ENCODE measurements around the gene MAPK4.

- TF ChIP-seq, protein P1, sequence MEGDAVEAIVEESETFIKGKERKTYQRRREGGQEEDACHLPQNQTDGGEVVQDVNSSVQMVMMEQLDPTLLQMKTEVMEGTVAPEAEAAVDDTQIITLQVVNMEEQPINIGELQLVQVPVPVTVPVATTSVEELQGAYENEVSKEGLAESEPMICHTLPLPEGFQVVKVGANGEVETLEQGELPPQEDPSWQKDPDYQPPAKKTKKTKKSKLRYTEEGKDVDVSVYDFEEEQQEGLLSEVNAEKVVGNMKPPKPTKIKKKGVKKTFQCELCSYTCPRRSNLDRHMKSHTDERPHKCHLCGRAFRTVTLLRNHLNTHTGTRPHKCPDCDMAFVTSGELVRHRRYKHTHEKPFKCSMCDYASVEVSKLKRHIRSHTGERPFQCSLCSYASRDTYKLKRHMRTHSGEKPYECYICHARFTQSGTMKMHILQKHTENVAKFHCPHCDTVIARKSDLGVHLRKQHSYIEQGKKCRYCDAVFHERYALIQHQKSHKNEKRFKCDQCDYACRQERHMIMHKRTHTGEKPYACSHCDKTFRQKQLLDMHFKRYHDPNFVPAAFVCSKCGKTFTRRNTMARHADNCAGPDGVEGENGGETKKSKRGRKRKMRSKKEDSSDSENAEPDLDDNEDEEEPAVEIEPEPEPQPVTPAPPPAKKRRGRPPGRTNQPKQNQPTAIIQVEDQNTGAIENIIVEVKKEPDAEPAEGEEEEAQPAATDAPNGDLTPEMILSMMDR (IDR thresholded peaks at IDR 0.05) = no peak
- no peak for TF ChIP-seq POLR2AphosphoS5 (IDR thresholded peaks at IDR 0.05)
Measured at GRCh38 chr18:50639711-50640110, 79.8 kb downstream of the MAPK4 start.

All from upper lobe of left lung (tissue), 4 donors.